CD4-positive, CD25-positive, alpha-beta regulatory T cell (primary cell): ENCODE data around the gene ACYP2. TPM values are rescaled to one million over a fixed set of nuclear protein-coding genes. Genes with fewer than 3 reads are reported as not detected.
A peak's percentile ranks its signal among the peaks of the same experiment; 100 is the strongest.

Experiments used
- ATAC-seq, 2 donors: fragments of 150-1000 bp; cut with Tn5 transposase; one replicate each; pipeline ENCODE4 v1.10.0; 2021; ENCODE audit warnings: low read depth in 2 of 2, moderate number of reproducible peaks in 2 of 2, moderate library complexity in 1 of 2
- DNase-seq, 3 donors: peaks; one replicate each; pipeline versions ENCODE4 v3.0.0 to v3.0.0-alpha.2; 2012 to 2022; ENCODE audit warnings: mixed read lengths in 1 of 3
- H3K27ac ChIP-seq: one replicate; pipeline ENCODE4 v1.7.0; 2013; ENCODE audit warnings: mild to moderate bottlenecking, low read length; ENCODE audit not compliant: insufficient read depth, poor library complexity, severe bottlenecking
- H3K27me3 ChIP-seq: one replicate; pipeline ENCODE4 v1.7.0; 2013; ENCODE audit warnings: low read length; ENCODE audit not compliant: control insufficient read depth, insufficient read depth
- H3K36me3 ChIP-seq: one replicate; pipeline ENCODE4 v1.7.0; 2013; ENCODE audit warnings: mild to moderate bottlenecking, low read length, moderate library complexity; ENCODE audit not compliant: control insufficient read depth, insufficient read depth
- H3K4me1 ChIP-seq: 2 replicates; pipeline ENCODE4 v1.7.0; 2013; ENCODE audit warnings: mild to moderate bottlenecking, low read length; ENCODE audit not compliant: insufficient read depth, control insufficient read depth, poor library complexity, severe bottlenecking
- H3K4me3 ChIP-seq: one replicate; pipeline ENCODE4 v1.7.0; 2013; ENCODE audit warnings: low read depth, mild to moderate bottlenecking, low read length, moderate library complexity
- H3K9me3 ChIP-seq, 2 experiments: 1 replicate in 1 of 2; 2 replicates in 1 of 2; pipeline ENCODE4 v1.7.0; 2013; ENCODE audit warnings: low read length in 2 of 2, mild to moderate bottlenecking in 1 of 2, moderate library complexity in 1 of 2; ENCODE audit not compliant: control insufficient read depth in 2 of 2
- H3K27ac Mint-ChIP-seq, 3 donors: one replicate each; pipeline ENCODE4 v1.8.0; 2020 to 2022; ENCODE audit warnings: mild to moderate bottlenecking in 3 of 3, mixed read lengths in 3 of 3, moderate library complexity in 2 of 3
- H3K27me3 Mint-ChIP-seq: one replicate; pipeline ENCODE4 v1.8.0; 2022; ENCODE audit warnings: mild to moderate bottlenecking, mixed read lengths
- H3K36me3 Mint-ChIP-seq: one replicate; pipeline ENCODE4 v1.8.0; 2020; ENCODE audit warnings: mixed read lengths
- H3K4me1 Mint-ChIP-seq, 4 donors: one replicate each; pipeline ENCODE4 v1.8.0; 2020 to 2022; ENCODE audit warnings: mixed read lengths in 4 of 4, mild to moderate bottlenecking in 1 of 4
- H3K4me3 Mint-ChIP-seq, 4 donors: one replicate each; pipeline ENCODE4 v1.8.0; 2020 to 2022; ENCODE audit warnings: mild to moderate bottlenecking in 4 of 4, mixed read lengths in 4 of 4, moderate library complexity in 3 of 4
- H3K9me3 Mint-ChIP-seq, 7 donors: one replicate each; pipeline ENCODE4 v1.8.0; 2020 to 2022; ENCODE audit warnings: mixed read lengths in 7 of 7, mild to moderate bottlenecking in 3 of 7, moderate library complexity in 2 of 7
- polyA plus RNA-seq, 4 donors: library from polyadenylated mRNA; unstranded; fragments of 300-500 nt; fragmentation: Illumina TruSeq; gene quantifications; one replicate each; pipeline ENCODE4 v1.2.3, GENCODE V29; 2021
- total RNA-seq: library from RNA; stranded (reverse); gene quantifications from one replicate; pipeline ENCODE4 v1.2.3, GENCODE V29; 2022

ACYP2 gene
- total and polyA plus RNA-seq, 5 donors from 2014 or later: 10.6 to 17.3 (median 13.3) TPM

GRCh38 chr2:54099829-54100585 is 15.4 kb upstream of the ACYP2 start:
- Mint-ChIP-seq H3K27me3 (no peaks in the 10 kb centered on the region), H3K4me1 (peaks cover 12 to 26% (median 17%) of the 10 kb centered on the region in 4 donors), H3K9me3 (peaks cover 0 to 3% (median 0%) of the 10 kb centered on the region in 7 donors), H3K4me3 (peak overlapping the region in 1 of 4 donors; percentile 39), H3K27ac (peak overlapping the region in 1 of 3 donors; percentile 17), H3K36me3 (peaks cover 3% of the 10 kb centered on the region)
- H3K4me3 ChIP-seq: no peak overlapping the region
- H3K4me1 ChIP-seq: peaks cover 12% of the 10 kb centered on the region
- no peaks in the 10 kb centered on the region for H3K9me3 ChIP-seq
- H3K36me3 ChIP-seq: no peaks in the 10 kb centered on the region
- ATAC-seq: no peak
- H3K27ac ChIP-seq: no peak overlapping the region
- H3K27me3 ChIP-seq: no peaks in the 10 kb centered on the region
- DNase-seq: no peak

- Histone ChIP-seq H3K27ac (no peak overlapping the region), H3K36me3 (no peaks in the 10 kb centered on the region), H3K4me1 (peaks cover 12% of the 10 kb centered on the region), H3K9me3 (no peaks in the 10 kb centered on the region), H3K27me3 (no peaks in the 10 kb centered on the region), H3K4me3 (no peak overlapping the region)
- no peak for ATAC-seq
- DNase-seq: no peak
- Mint-ChIP-seq H3K27me3 (no peaks in the 10 kb centered on the region), H3K27ac (peak overlapping the region in 1 of 3 donors; percentile 17), H3K36me3 (peaks cover 3% of the 10 kb centered on the region), H3K4me3 (no peak overlapping the region), H3K4me1 (peaks cover 12 to 26% (median 17%) of the 10 kb centered on the region in 4 donors), H3K9me3 (peaks cover 0 to 3% (median 0%) of the 10 kb centered on the region in 7 donors)
Observed at GRCh38 chr2:54100772-54101171, 14.6 kb upstream of the ACYP2 start.

- H3K9me3 Mint-ChIP-seq: no peaks in the 10 kb centered on the region
- peak; percentile 86 to 91 for ATAC-seq
- Histone ChIP-seq H3K36me3 (no peaks in the 10 kb centered on the region), H3K27ac (no peak overlapping the region), H3K4me3 (no peak overlapping the region), H3K4me1 (peaks cover 12% of the 10 kb centered on the region), H3K9me3 (no peaks in the 10 kb centered on the region), H3K27me3 (no peaks in the 10 kb centered on the region)
- no peaks in the 10 kb centered on the region for H3K36me3 Mint-ChIP-seq
- DNase-seq: peak in 2 of 3 donors; percentile 17 to 73
- no peak overlapping the region for H3K4me3 Mint-ChIP-seq
- H3K27ac Mint-ChIP-seq: peak overlapping the region in 2 of 3 donors; percentile 34 to 90
- H3K4me1 Mint-ChIP-seq: peaks cover 16 to 23% (median 18%) of the 10 kb centered on the region in 4 donors
- H3K27me3 Mint-ChIP-seq: no peaks in the 10 kb centered on the region
Observed at GRCh38 chr2:54103454-54104314, 11.7 kb upstream of the ACYP2 start.

GRCh38 chr2:54106631-54107454 is 8.6 kb upstream of the ACYP2 start:
- peaks cover 8 to 18% (median 12%) of the 10 kb centered on the region in 4 donors for H3K4me1 Mint-ChIP-seq
- H3K27ac ChIP-seq: no peak overlapping the region
- H3K4me3 Mint-ChIP-seq: no peak overlapping the region
- no peaks in the 10 kb centered on the region for H3K36me3 ChIP-seq
- DNase-seq: peak; percentile 24 to 76 (median 58)
- H3K4me1 ChIP-seq: peaks cover 8% of the 10 kb centered on the region
- H3K9me3 Mint-ChIP-seq: no peaks in the 10 kb centered on the region
- H3K27me3 ChIP-seq: no peaks in the 10 kb centered on the region
- H3K9me3 ChIP-seq: no peaks in the 10 kb centered on the region
- no peaks in the 10 kb centered on the region for H3K36me3 Mint-ChIP-seq
- no peak overlapping the region for H3K27ac Mint-ChIP-seq
- peak; percentile 63 to 68 for ATAC-seq
- H3K4me3 ChIP-seq: peak overlapping the region; percentile 22
- H3K27me3 Mint-ChIP-seq: peaks cover 8% of the 10 kb centered on the region

GRCh38 chr2:54107455-54107764 is 8.0 kb upstream of the ACYP2 start:
- no peaks in the 10 kb centered on the region for H3K9me3 Mint-ChIP-seq
- Histone ChIP-seq H3K27me3 (no peaks in the 10 kb centered on the region), H3K4me3 (no peak overlapping the region), H3K4me1 (peaks cover 8% of the 10 kb centered on the region), H3K9me3 (no peaks in the 10 kb centered on the region), H3K36me3 (no peaks in the 10 kb centered on the region), H3K27ac (no peak overlapping the region)
- H3K4me1 Mint-ChIP-seq: peaks cover 8 to 18% (median 12%) of the 10 kb centered on the region in 4 donors
- no peak overlapping the region for H3K27ac Mint-ChIP-seq
- no peaks in the 10 kb centered on the region for H3K36me3 Mint-ChIP-seq
- peaks cover 8% of the 10 kb centered on the region for H3K27me3 Mint-ChIP-seq
- ATAC-seq (no peak), DNase-seq (no peak)
- H3K4me3 Mint-ChIP-seq: no peak overlapping the region

- no peaks in the 10 kb centered on the region for H3K36me3 Mint-ChIP-seq
- no peaks in the 10 kb centered on the region for H3K9me3 ChIP-seq
- peaks cover 8% of the 10 kb centered on the region for H3K27me3 Mint-ChIP-seq
- DNase-seq: no peak
- no peak overlapping the region for H3K4me3 Mint-ChIP-seq
- no peak overlapping the region for H3K4me3 ChIP-seq
- H3K4me1 Mint-ChIP-seq: peaks cover 8 to 14% (median 12%) of the 10 kb centered on the region in 4 donors
- no peaks in the 10 kb centered on the region for H3K9me3 Mint-ChIP-seq
- no peak overlapping the region for H3K27ac ChIP-seq
- no peaks in the 10 kb centered on the region for H3K27me3 ChIP-seq
- no peaks in the 10 kb centered on the region for H3K36me3 ChIP-seq
- ATAC-seq: no peak
- H3K4me1 ChIP-seq: peaks cover 8% of the 10 kb centered on the region
- H3K27ac Mint-ChIP-seq: no peak overlapping the region
Observed at GRCh38 chr2:54107903-54108615, 7.4 kb upstream of the ACYP2 start.

GRCh38 chr2:54109848-54110247 is 5.6 kb upstream of the ACYP2 start:
- Mint-ChIP-seq H3K27me3 (peaks cover 8% of the 10 kb centered on the region), H3K36me3 (no peaks in the 10 kb centered on the region), H3K4me3 (no peak overlapping the region), H3K9me3 (peaks cover 0 to 1% (median 0%) of the 10 kb centered on the region in 7 donors), H3K27ac (no peak overlapping the region), H3K4me1 (peaks cover 7 to 12% (median 9%) of the 10 kb centered on the region in 4 donors)
- Histone ChIP-seq H3K36me3 (no peaks in the 10 kb centered on the region), H3K27ac (no peak overlapping the region), H3K4me1 (no peaks in the 10 kb centered on the region), H3K4me3 (no peak overlapping the region), H3K27me3 (no peaks in the 10 kb centered on the region), H3K9me3 (no peaks in the 10 kb centered on the region)
- no peak for DNase-seq
- no peak for ATAC-seq
